ENCODE results near the gene CALCOCO1. TPM values are rescaled to one million over a fixed set of nuclear protein-coding genes. Genes with fewer than 3 reads are reported as not detected.
"Not testable (repeated sequence)": the region's sequence is repeated elsewhere in the genome, so short reads cannot be mapped to it uniquely, and the experiment has no call there.

CALCOCO1 gene
- total and polyA plus RNA-seq, 4 donors, result 24.4 to 67.4 (median 43.2) TPM

- 97% methylated on average over 2 of the region's 2 CpGs for WGBS
- no peak for DNase-seq (ENCODE audit: low spot score)
These were observed 43.8 kb downstream of the CALCOCO1 start for GRCh38 chr12:53683494-53683893.

GRCh38 chr12:53680061-53680460 lies 47.2 kb downstream of the CALCOCO1 start:
- H3K9me3 ChIP-seq (ENCODE audit: control insufficient read depth in 4 of 4, low read length in 3 of 4); H3K27me3 ChIP-seq (ENCODE audit: control insufficient read depth in 4 of 4, insufficient read depth in 4 of 4, low read length in 3 of 4); H3K36me3 ChIP-seq (ENCODE audit: control insufficient read depth in 4 of 4, insufficient read depth in 3 of 4, low read depth in 1 of 4, low read length in 3 of 4); H3K4me3 ChIP-seq (ENCODE audit: low read depth in 1 of 3, low read length in 3 of 3); H3K9ac ChIP-seq (ENCODE audit: low read depth in 1 of 2, low read length in 2 of 2); DNase-seq (ENCODE audit: low spot score); H3K27ac ChIP-seq (ENCODE audit: low read depth in 1 of 2, low read length in 2 of 2): not testable (repeated sequence)
- H3K4me1 ChIP-seq (ENCODE audit: control insufficient read depth in 4 of 4, insufficient read depth in 4 of 4, low read length in 3 of 4), result peaks cover 0 to 13% (median 6%) of the 10 kb centered on the region in 4 donors
- WGBS, result 91% methylated on average over 5 of the region's 5 CpGs

More at GRCh38 chr12:53683494-53683893, 43.8 kb downstream of the CALCOCO1 start:
- Histone ChIP-seq H3K4me3 (ENCODE audit: low read depth in 1 of 3, low read length in 3 of 3) (no peak overlapping the region), H3K36me3 (ENCODE audit: control insufficient read depth in 4 of 4, insufficient read depth in 3 of 4, low read depth in 1 of 4, low read length in 3 of 4) (no peaks in the 10 kb centered on the region), H3K9ac (ENCODE audit: low read depth in 1 of 2, low read length in 2 of 2) (no peak overlapping the region), H3K27me3 (ENCODE audit: control insufficient read depth in 4 of 4, insufficient read depth in 4 of 4, low read length in 3 of 4) (no peaks in the 10 kb centered on the region), H3K9me3 (ENCODE audit: control insufficient read depth in 4 of 4, low read length in 3 of 4) (no peaks in the 10 kb centered on the region), H3K27ac (ENCODE audit: low read depth in 1 of 2, low read length in 2 of 2) (no peak overlapping the region), H3K4me1 (ENCODE audit: control insufficient read depth in 4 of 4, insufficient read depth in 4 of 4, low read length in 3 of 4) (no peaks in the 10 kb centered on the region)
- TF ChIP-seq FOXA1 (IDR thresholded peaks at IDR 0.05) (no peak), NR2F2 (IDR thresholded peaks at IDR 0.05) (no peak), REST (IDR thresholded peaks at IDR 0.05) (no peak), JUND (IDR thresholded peaks at IDR 0.05) (no peak), YY1 (IDR thresholded peaks at IDR 0.05) (no peak), RXRA (IDR thresholded peaks at IDR 0.05) (no peak), SP1 (IDR thresholded peaks at IDR 0.05) (no peak), RAD21 (IDR thresholded peaks at IDR 0.05) (no peak), CTCF (IDR thresholded peaks at IDR 0.05; ENCODE audit: low read depth, low read length, missing input control) (no peak), EGR1 (IDR thresholded peaks at IDR 0.05; ENCODE audit: low read depth in 2 of 2) (no peak), TAF1 (conservative IDR thresholded peaks at IDR 0.05) (no peak), HNF4G (IDR thresholded peaks at IDR 0.05) (no peak), ATF3 (IDR thresholded peaks at IDR 0.05) (no peak), GABPA (IDR thresholded peaks at IDR 0.05 in 1 of 2, conservative IDR thresholded peaks at IDR 0.05 in 1 of 2) (no peak), FOXA2 (IDR thresholded peaks at IDR 0.05) (no peak), HNF4A (conservative IDR thresholded peaks at IDR 0.05) (no peak), ZBTB33 (IDR thresholded peaks at IDR 0.05) (no peak), MAX (IDR thresholded peaks at IDR 0.05) (no peak)
